Caki2 (cell line): ENCODE data around the gene CYP2U1. TPM values are rescaled to one million over a fixed set of nuclear protein-coding genes. Genes with fewer than 3 reads are reported as not detected.

ENCODE experiments used
- DNase-seq: peaks from one replicate; pipeline ENCODE4 v3.0.0-alpha.2; 2015; ENCODE audit warnings: low read depth
- in situ Hi-C: cut with HindIII; loops from 2 replicates; pipeline ENCODE4 v1.10.0; 2016; ENCODE audit warnings: low sequenced_read_pairs, low pct_unique_long_range_greater_than_20kb, mixed read lengths
- total RNA-seq: library from RNA; depleted of rRNA; stranded (reverse); fragments of >200 nt; shearing (Covaris generic); gene quantifications from 2 replicates; pipeline ENCODE4 v1.2.3, GENCODE V29; 2014; ENCODE audit warnings: low replicate concordance

Gene CYP2U1
- total RNA-seq, 1 experiment from 2014 or later: 3.2 TPM

GRCh38 chr4:107970063-107970798, 38.9 kb downstream of the CYP2U1 start:
- no peak for DNase-seq
- in situ Hi-C loops: no loop called here

- in situ Hi-C loops: no loop called here
- no peak for DNase-seq
Observed at GRCh38 chr4:107972605-107973004, 41.3 kb downstream of the CYP2U1 start.

DNA sequence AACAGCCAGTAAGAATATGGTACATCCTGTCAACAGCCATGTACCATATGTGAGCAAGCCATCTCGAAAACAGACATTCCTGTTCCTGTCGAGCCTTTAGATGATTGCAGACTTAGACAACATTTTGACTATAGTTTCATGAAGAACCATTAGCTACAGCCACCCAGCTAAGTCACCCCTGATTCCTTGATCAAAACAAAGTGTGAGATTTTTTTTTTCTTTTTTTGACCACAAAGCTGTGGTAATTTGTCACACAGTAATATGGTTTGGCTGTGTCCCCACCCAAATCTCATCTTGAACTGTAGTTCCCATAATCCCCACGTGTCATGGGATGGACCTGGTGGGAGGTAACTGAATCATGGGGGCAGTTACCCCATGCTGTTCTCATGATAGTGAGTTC, 43.2 kb downstream of the CYP2U1 start:
- in situ Hi-C loops: no loop called here
- no peak for DNase-seq

- in situ Hi-C loops: no loop called here
- no peak for DNase-seq
Observed at GRCh38 chr4:107977482-107977881, 46.1 kb downstream of the CYP2U1 start.

GRCh38 chr4:107977966-107978705, 46.8 kb downstream of the CYP2U1 start:
- DNase-seq: no peak
- in situ Hi-C loops: no loop called here

- in situ Hi-C loops: no loop called here
- no peak for DNase-seq
Observed at GRCh38 chr4:107978716-107979451, 47.5 kb downstream of the CYP2U1 start.

DNA sequence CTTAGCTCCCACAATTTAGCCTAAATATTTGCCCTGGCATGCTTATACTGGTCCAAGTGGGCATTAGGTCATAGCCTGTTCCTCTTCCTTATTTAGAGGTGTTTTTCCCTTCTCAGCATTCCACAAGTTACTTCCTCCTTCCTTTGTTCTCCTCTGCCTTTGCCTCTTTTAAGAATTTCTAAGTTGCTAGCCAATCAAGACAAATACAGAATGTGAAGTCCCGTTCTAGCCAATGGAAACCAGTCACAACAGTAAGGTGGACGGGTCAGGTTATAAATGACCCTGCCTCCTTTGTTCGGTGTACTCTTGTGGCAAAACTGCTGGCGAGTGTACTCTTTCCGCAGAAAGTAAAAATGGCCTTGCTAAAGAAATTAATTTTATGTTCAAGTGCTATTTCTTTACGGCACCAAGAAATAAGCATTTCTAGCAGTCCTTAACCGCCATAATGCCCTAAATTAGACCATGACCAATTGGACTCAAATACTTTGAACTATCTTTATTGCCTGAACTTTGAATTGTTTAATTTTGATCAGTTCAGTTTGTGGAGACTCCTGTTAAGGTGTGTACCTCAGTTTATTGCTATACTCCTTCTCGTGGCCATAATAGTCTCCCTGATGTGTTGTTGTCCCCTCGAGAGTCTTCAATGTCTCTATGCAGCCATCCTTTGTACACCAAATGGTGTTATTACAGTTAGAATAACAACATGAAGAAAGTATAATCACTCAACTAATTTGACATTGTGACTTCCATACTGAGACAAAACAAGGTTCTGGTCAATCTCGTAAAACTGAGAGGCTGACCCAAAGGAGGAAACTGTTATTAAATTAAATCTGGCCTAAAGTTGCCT, 56.8 kb downstream of the CYP2U1 start:
- in situ Hi-C loops: no loop called here
- DNase-seq: no peak

GRCh38 chr4:107988763-107989035, 57.4 kb downstream of the CYP2U1 start:
- no peak for DNase-seq
- in situ Hi-C loops: no loop called here

DNA sequence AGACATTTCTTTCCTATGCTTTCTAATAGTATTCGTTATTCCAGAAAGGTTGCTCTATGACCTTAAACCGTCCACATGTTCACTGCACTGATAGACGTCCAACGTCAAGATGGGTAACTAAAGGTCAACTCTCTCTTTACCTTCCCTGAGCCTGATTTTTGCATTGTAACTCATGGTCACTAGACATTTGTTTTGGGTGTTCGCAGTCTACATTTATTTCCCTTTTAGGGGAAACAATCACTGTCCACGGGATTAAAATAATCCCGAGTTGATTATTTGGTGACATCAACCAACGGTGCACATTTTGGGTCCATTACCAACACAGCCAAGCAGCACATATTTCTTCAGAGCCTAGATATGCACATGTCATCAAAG, 57.8 kb downstream of the CYP2U1 start:
- in situ Hi-C loops: no loop called here
- DNase-seq: no peak

- DNase-seq: peak; percentile 80
- in situ Hi-C loops: no loop called here
Observed at GRCh38 chr4:107989537-107990386, 58.4 kb downstream of the CYP2U1 start, which contains the start of gene HADH. TSS of gene HADH (plus strand) at chr4:107989889. CDS start at chr4:107989933, 44 bp downstream.

DNA sequence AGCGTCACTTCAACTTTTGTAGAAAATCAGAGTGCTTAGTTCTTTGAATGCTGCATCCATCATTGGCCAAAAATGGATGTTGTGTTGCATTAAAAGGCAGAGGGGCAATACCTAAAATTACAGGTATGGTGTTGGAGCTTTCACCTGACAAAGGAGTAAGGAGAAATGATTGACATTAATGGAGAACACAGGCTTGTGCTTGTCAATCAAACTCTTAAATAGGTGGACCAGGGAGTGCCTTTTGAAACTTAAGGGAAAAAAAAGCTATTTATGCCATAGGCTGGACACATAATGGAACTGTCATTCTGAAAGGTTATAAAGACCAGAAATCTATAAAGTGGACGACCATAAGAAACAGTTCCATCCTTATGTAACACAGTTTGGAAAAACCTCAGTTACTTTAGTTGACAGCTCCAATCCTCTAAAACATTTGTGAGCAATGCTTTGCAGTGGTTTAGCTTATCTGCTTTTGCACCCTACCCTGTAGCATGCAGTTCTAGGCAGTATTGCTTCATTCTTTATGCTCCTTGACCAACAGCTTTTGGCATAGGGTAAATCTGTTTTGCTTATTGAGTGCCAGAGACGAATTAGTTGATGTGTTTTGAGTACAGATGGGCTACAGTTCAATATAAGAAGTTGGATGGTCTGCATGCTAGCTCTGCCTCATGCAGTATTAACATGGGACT, 60.7 kb downstream of the CYP2U1 start:
- in situ Hi-C loops: no loop called here
- DNase-seq: no peak

DNA sequence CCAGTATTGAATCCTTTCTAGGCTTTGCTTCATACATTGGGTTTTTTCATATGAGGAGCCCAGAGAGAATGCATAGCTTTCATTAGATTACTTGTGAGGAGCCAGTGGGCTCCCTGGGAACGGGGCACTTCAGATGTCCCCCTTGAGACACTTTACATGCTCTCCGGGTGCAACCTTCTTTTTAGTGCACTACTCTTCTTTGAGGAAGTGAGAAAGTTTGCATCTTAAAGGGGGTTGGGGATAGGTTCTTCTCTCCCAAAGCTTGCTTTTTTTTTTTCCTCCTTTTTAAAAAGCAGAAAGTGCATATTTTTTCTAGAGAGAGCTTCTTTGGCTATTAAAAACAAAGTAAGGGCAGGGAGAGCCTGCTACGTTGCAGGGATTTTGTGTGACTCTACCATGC, 62.6 kb downstream of the CYP2U1 start:
- DNase-seq: no peak
- in situ Hi-C loops: no loop called here

- in situ Hi-C loops: no loop called here
- DNase-seq: no peak
Observed at GRCh38 chr4:107994894-107995293, 63.5 kb downstream of the CYP2U1 start.

- DNase-seq: no peak
Observed at GRCh38 chr4:107996949-107997788, 65.8 kb downstream of the CYP2U1 start.

DNA sequence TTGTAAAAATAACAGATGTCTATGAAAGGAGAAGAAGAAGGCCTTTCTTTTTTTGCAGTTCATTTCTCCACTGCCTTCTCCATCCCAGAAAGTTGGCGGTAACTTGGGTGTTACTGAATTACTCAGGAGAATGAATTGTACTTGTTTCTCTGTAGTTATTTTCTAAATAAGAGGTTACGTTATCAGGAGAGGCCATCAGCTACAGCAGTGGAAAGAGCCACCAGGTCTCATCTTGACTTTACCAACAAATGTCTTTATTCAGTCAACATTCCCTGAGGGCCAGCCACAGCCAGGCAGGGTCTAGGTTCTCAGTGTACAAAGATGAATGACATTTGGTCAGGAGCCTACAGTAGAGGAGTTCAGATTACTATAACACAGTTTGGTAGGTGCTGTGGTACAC, 66.4 kb downstream of the CYP2U1 start:
- no peak for DNase-seq
- in situ Hi-C loops: no loop called here

More at GRCh38 chr4:107996949-107997788, 65.8 kb downstream of the CYP2U1 start:
- in situ Hi-C loops: no loop called here

DNA sequence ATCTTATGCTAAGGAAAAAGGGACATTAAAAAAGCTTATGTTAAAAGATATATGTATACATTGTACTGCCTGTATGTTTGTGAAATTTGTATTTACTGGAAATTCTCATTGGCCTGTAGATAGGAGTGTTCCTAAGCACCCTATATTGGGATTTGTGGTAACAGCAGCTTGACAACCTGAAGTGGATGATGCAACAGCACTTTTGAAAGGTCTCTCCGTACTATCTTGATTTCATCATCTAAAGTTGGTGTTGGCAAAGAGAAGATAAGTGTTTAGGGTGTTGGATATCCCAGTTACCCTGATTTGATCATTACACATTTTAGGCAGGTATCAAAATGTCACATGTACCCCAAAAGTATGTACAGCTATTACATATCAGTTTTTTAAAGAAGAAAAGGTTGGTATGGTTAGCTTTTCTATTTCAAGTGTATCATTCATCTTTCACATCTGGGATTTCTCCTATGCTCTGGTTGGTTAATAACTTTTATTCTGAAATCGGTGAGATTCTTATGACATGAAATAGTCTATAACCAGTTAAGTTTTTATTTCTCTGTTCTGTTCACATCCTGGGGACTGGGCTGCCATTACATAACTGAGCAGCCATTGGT, 68.7 kb downstream of the CYP2U1 start:
- in situ Hi-C loops: no loop called here
- DNase-seq: no peak
